GM19238 (cell line): Measurements from ENCODE around the gene RPA1.
"Not testable (repeated sequence)": the region's sequence is repeated elsewhere in the genome, so short reads cannot be mapped to it uniquely, and the experiment has no call there.

Source experiments
- DNase-seq: peaks from one replicate; pipeline ENCODE4 v3.0.0; 2011; ENCODE audit warnings: low spot score; ENCODE audit not compliant: insufficient read length

Gene RPA1

GRCh38 chr17:1813088-1813487, 16.7 kb upstream of the RPA1 start:
- no peak for DNase-seq

- DNase-seq, result no peak
Measured at GRCh38 chr17:1820528-1821252, 9.1 kb upstream of the RPA1 start.

GRCh38 chr17:1829216-1829591, 601 bp upstream of the RPA1 start:
- DNase-seq, result no peak

- no peak for DNase-seq
Measured at GRCh38 chr17:1830288-1830687, 483 bp downstream of the RPA1 start.

- DNase-seq, result peak; percentile 55
Measured at GRCh38 chr17:1834380-1835149, 4.8 kb downstream of the RPA1 start.

GRCh38 chr17:1839516-1839915, 9.7 kb downstream of the RPA1 start:
- no peak for DNase-seq

GRCh38 chr17:1843947-1844346, 14.1 kb downstream of the RPA1 start:
- DNase-seq, result no peak

GRCh38 chr17:1847191-1847590, 17.4 kb downstream of the RPA1 start:
- DNase-seq, result no peak

- no peak for DNase-seq
Measured at GRCh38 chr17:1852327-1852726, 22.5 kb downstream of the RPA1 start.

- DNase-seq, result no peak
Measured at GRCh38 chr17:1853698-1854097, 23.9 kb downstream of the RPA1 start.

- not testable (repeated sequence) for DNase-seq
Measured at GRCh38 chr17:1856462-1856861, 26.7 kb downstream of the RPA1 start.

- no peak for DNase-seq
Measured at GRCh38 chr17:1860978-1861377, 31.2 kb downstream of the RPA1 start.

GRCh38 chr17:1861391-1862010, 31.7 kb downstream of the RPA1 start:
- DNase-seq, result no peak

GRCh38 chr17:1865252-1866037, 35.6 kb downstream of the RPA1 start:
- peak; percentile 18 for DNase-seq

- DNase-seq, result no peak
Measured at GRCh38 chr17:1867307-1867706, 37.5 kb downstream of the RPA1 start.

- DNase-seq, result no peak
Measured at GRCh38 chr17:1868090-1868489, 38.3 kb downstream of the RPA1 start.

- DNase-seq, result no peak
Measured at GRCh38 chr17:1870592-1870991, 40.8 kb downstream of the RPA1 start.

GRCh38 chr17:1871756-1872155, 42.0 kb downstream of the RPA1 start:
- no peak for DNase-seq

GRCh38 chr17:1872254-1872653, 42.4 kb downstream of the RPA1 start:
- DNase-seq, result no peak

- no peak for DNase-seq
Measured at GRCh38 chr17:1872976-1873375, 43.2 kb downstream of the RPA1 start.

- DNase-seq, result no peak
Measured at GRCh38 chr17:1873418-1873817, 43.6 kb downstream of the RPA1 start.

- DNase-seq, result no peak
Measured at GRCh38 chr17:1875597-1875996, 45.8 kb downstream of the RPA1 start.
